Mucosa of descending colon (tissue), 3 donors: ENCODE measurements around the gene CYP2C18. TPM values are rescaled to one million over a fixed set of nuclear protein-coding genes. Genes with fewer than 3 reads are reported as not detected.
"Not testable (repeated sequence)": the region's sequence is repeated elsewhere in the genome, so short reads cannot be mapped to it uniquely, and the experiment has no call there.

Experiments
- ATAC-seq: fragments of 200-7000 bp; cut with Tn5 transposase; one replicate; pipeline ENCODE4 v1.9.1; 2020; ENCODE audit warnings: mild to moderate bottlenecking, moderate library complexity
- DNase-seq, 3 donors: peaks; one replicate each; pipeline ENCODE4 v3.0.0-alpha.2; 2020
- H3K36me3 ChIP-seq: fragments of 200-600 bp; one replicate; pipeline ENCODE4 v1.8.0; 2021; ENCODE audit warnings: low read depth, mild to moderate bottlenecking
- H3K4me1 ChIP-seq: fragments of 200-600 bp; one replicate; pipeline ENCODE4 v1.8.0; 2021; ENCODE audit warnings: low read depth, mild to moderate bottlenecking
- H3K4me3 ChIP-seq: fragments of 200-600 bp; one replicate; pipeline ENCODE4 v1.8.0; 2021; ENCODE audit warnings: mild to moderate bottlenecking
- H3K9me3 ChIP-seq: fragments of 200-600 bp; one replicate; pipeline ENCODE4 v1.8.0; 2021; ENCODE audit warnings: mild to moderate bottlenecking
- intact Hi-C, 2 donors: fragments of 100-400 bp; cut with DNase I in 1 of 2; cut with micrococcal nuclease in 1 of 2; formaldehyde crosslinking; loops; one replicate each; pipeline versions ENCODE4 v1.11.0 to v1.11.1; 2022; cut with DNase I, micrococcal nuclease
- total RNA-seq, 3 donors: library from RNA; stranded (reverse); fragmentation: NEBNext Ultra II Directional in 2 of 3; extraction: Animal tissue kit (Norgen Biotek cat#: 25700) in 2 of 3; gene quantifications; one replicate each; pipeline versions ENCODE4 v1.2.1 to v1.2.4, GENCODE V29; 2021 to 2023
- TF ChIP-seq, protein P1 (sequence below): fragments of 200-600 bp; IDR thresholded peaks from one replicate; pipeline ENCODE4 v1.8.0; 2022; ENCODE audit warnings: antibody characterized with exemption, mild to moderate bottlenecking
- donor health status: DM: no; HTN: no; CAD: no; lungs with moderate emphysema.
- donor health status: DM: no; HTN: no; CAD: no.
- donor health status: DM: no; HTN: yes; CAD: no.

CYP2C18 gene
- total RNA-seq, 3 donors from 2014 or later = 5.2 to 15.0 (median 6.5) TPM

DNA sequence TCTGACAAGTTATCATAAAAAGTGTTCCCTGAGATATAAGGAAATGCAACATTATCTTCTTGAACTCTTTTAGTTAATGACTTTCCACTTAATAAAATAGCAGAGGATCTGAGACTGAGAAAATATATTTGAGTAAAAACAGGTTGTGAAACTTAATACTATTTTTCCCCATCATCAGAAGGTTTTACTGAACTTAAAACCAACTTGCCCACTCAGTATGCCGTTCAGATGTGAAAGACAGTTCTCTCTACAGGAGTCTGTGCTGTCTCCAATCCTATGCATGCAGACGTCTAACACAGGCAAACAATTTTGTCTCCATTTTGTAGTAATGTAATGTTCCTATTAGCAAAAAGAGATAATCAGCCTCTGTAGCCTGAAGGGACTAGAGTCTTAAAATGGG lies 38.2 kb upstream of the CYP2C18 start:
- no peaks in the 10 kb centered on the region for H3K36me3 ChIP-seq
- DNase-seq = no peak
- H3K4me3 ChIP-seq = no peak overlapping the region
- H3K9me3 ChIP-seq = no peaks in the 10 kb centered on the region
- intact Hi-C loops = no loop called here
- no peaks in the 10 kb centered on the region for H3K4me1 ChIP-seq
- ATAC-seq = no peak
- TF ChIP-seq, protein P1, sequence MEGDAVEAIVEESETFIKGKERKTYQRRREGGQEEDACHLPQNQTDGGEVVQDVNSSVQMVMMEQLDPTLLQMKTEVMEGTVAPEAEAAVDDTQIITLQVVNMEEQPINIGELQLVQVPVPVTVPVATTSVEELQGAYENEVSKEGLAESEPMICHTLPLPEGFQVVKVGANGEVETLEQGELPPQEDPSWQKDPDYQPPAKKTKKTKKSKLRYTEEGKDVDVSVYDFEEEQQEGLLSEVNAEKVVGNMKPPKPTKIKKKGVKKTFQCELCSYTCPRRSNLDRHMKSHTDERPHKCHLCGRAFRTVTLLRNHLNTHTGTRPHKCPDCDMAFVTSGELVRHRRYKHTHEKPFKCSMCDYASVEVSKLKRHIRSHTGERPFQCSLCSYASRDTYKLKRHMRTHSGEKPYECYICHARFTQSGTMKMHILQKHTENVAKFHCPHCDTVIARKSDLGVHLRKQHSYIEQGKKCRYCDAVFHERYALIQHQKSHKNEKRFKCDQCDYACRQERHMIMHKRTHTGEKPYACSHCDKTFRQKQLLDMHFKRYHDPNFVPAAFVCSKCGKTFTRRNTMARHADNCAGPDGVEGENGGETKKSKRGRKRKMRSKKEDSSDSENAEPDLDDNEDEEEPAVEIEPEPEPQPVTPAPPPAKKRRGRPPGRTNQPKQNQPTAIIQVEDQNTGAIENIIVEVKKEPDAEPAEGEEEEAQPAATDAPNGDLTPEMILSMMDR = no peak

DNA sequence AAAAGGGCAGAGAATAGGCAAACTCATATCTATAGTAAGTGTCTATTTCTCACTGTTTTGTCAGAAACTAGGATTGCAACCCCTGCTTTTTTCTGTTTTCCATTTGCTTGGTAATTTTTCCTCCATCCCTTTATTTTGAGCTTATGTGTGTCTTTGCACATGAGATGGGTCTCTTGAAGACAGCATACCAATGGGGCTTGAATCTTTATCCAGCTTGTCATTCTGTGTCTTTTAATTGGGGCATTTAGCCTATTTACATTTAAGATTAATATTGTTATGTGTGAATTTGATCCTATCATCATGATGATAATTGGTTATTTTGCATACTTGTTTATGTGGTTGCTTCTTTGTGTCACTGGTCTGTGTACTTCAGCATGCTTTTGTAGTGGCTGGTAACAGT lies 28.3 kb upstream of the CYP2C18 start:
- H3K4me3 ChIP-seq, ATAC-seq, H3K4me1 ChIP-seq, intact Hi-C loops, DNase-seq, H3K9me3 ChIP-seq, H3K36me3 ChIP-seq: not testable (repeated sequence)

DNA sequence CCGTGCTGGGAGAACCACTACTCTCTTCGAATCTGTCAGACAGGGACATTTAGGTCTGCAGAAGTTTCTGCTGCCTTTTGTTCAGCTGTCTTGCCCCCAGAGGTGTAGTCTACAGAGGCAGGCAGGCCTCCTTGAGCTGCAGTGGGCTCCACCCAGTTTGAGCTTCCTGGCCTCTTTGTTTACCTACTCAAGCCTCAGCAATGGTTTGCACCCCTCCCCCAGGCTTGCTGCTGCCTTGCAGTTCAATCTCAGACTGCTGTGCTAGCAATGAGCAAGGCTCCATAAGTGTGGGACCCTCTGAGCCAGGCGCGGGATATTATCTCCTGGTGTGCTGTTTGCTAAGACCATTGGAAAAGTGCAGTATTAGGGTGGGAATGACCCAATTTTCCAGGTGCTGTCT lies 20.5 kb upstream of the CYP2C18 start:
- intact Hi-C loops, H3K9me3 ChIP-seq, H3K36me3 ChIP-seq, H3K4me3 ChIP-seq, H3K4me1 ChIP-seq, ATAC-seq: not testable (repeated sequence)
- peak in 1 of 3 donors; percentile 65 for DNase-seq

DNA sequence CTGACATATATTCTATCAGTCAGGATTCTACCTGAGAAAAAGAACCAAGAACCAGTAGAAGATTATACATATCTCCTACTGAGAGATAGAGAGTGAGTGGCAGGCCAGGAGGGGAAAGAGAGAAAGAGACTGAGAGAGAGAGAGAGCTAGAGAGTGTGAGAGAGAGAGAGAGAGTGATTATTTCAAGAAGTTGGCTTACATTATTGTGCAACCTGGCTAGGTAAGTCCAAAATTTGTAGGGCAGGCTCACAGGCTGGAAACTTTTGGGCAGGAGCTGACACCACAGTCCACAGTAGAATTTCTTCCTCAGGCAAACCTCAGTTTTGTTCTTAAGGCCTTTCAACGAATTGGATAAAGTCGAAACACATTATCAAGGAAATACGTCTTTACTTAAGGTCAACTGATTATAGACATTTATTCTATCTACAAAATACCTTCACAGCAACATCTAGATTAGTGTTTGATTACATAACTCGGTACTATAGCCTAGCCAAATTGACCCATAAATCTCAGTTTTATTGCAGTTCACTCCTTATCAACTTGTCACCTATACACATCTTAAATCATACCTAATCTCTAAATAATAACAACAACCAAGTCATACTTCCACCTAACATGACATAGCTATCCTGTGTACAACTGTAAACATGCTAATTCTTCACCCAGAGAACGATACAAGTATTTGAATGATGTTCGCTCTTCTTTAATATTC lies 17.0 kb upstream of the CYP2C18 start:
- ATAC-seq = peak; percentile 91

DNA sequence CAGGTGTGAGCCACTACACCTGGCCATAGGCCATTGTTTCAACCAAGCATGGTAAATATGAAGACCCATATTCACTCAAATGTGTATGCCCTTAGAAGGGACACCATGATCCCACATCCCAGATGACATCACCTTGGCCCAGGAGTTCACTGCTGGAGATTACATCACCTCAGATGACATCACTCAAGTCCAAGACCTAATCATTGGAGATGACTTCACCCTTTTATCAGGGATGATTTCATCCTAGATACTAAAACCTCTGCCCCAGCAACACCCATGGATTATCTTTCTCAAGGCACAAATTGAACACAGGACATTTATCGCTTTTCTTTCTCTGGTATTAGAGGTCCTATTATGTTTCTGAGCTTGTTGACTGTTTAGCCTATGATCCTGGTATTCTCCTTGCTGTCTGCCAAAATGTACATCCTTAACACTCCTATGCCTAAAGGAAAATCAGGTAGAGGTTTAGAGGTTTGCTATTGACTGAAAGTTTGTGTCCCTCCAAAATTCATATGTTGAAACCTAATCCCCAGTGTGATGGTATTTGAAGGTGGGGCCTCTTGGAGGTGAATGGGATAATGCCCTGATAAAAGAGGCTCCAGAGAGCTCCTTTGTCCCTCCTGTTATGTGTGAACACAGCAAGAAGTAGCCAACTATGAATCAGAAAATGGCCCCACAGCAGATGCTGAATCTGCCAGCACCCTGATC lies 9.8 kb upstream of the CYP2C18 start:
- TF ChIP-seq, protein P1 = no peak
- Histone ChIP-seq H3K9me3 (no peaks in the 10 kb centered on the region), H3K4me1 (no peaks in the 10 kb centered on the region), H3K4me3 (no peak overlapping the region), H3K36me3 (no peaks in the 10 kb centered on the region)
- peak; percentile 50 for ATAC-seq
- intact Hi-C loops = no loop called here
- DNase-seq = no peak

More for the DNA sequence above, 17.0 kb upstream of the CYP2C18 start:
- no peak overlapping the region for H3K4me3 ChIP-seq
- no peaks in the 10 kb centered on the region for H3K36me3 ChIP-seq
- peaks cover 7% of the 10 kb centered on the region for H3K4me1 ChIP-seq
- TF ChIP-seq, protein P1 = no peak
- no peak for DNase-seq
- intact Hi-C loops = no loop called here
- H3K9me3 ChIP-seq = no peaks in the 10 kb centered on the region

DNA sequence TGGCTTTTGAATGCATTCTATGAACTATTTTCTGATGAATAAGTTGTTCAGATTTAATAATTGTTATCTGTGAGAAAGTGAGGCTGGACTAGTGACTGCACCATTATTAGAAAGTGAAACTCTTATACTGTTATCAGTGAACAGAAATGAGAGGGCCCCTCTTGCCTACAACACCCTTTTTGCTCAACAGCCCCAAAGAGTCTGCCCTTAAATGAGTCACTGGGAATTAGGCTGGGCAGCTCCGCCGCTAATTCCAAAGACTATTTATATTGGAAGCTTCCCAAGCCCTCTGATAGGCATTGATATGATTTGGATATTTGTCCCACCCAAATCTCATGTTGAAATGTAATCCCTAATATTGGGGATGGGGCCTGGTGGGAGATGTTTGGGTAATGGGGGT lies 7.0 kb upstream of the CYP2C18 start:
- intact Hi-C loops = no loop called here
- H3K36me3 ChIP-seq = no peaks in the 10 kb centered on the region
- H3K9me3 ChIP-seq = no peaks in the 10 kb centered on the region
- H3K4me3 ChIP-seq = no peak overlapping the region
- no peak for DNase-seq
- ATAC-seq = no peak
- TF ChIP-seq, protein P1 = no peak
- H3K4me1 ChIP-seq = peaks cover 3% of the 10 kb centered on the region
